Cardiac muscle cell (in vitro differentiated cells and primary cell): Measurements from ENCODE around the gene EPB41L5. TPM values are rescaled to one million over a fixed set of nuclear protein-coding genes. Genes with fewer than 3 reads are reported as not detected.

Experiments used
- DNase-seq, 2 donors: peaks; one replicate each; pipeline versions ENCODE4 v3.0.0 to v3.0.0-alpha.2; 2010 to 2017; ENCODE audit warnings: low read depth in 1 of 2, low spot score in 1 of 2
- H3K27ac ChIP-seq: fragments of 200-600 bp; sonication (generic); 2 replicates; pipeline ENCODE4 v1.5.1; 2016
- H3K27me3 ChIP-seq: fragments of 200-600 bp; sonication (generic); 2 replicates; pipeline ENCODE4 v1.6.0; 2016; ENCODE audit warnings: control low read depth
- H3K36me3 ChIP-seq: fragments of 200-600 bp; sonication (generic); 2 replicates; pipeline ENCODE4 v1.5.1; 2016; ENCODE audit warnings: control low read depth
- H3K4me1 ChIP-seq: fragments of 200-600 bp; sonication (generic); 2 replicates; pipeline ENCODE4 v1.8.1; 2017; ENCODE audit warnings: low read depth, mild to moderate bottlenecking, mixed run types
- H3K4me3 ChIP-seq: fragments of 200-600 bp; sonication (generic); 2 replicates; pipeline ENCODE4 v1.5.1; 2016; ENCODE audit warnings: mild to moderate bottlenecking
- H3K9me3 ChIP-seq: fragments of 200-600 bp; sonication (generic); 2 replicates; pipeline ENCODE4 v1.5.1; 2017; ENCODE audit warnings: low read depth, mild to moderate bottlenecking, control low read depth
- polyA plus RNA-seq: library from polyadenylated mRNA; unstranded; fragments of >200 nt; fragmentation: Nextera tagmentation; extraction: Ambion mirVana; gene quantifications from 2 replicates; pipeline ENCODE4 v1.2.1, GENCODE V29; 2016
- total RNA-seq: library from RNA; depleted of rRNA; stranded (reverse); fragments of >200 nt; gene quantifications from 2 replicates; pipeline ENCODE4 v1.2.3, GENCODE V29; 2016
- TF ChIP-seq, protein P1 (sequence below): IDR thresholded peaks from 2 replicates; pipeline ENCODE4 v1.5.1; 2012; ENCODE audit warnings: low read depth, mild to moderate bottlenecking, low read length

The EPB41L5 gene
- total and polyA plus RNA-seq, 2 experiments from 2014 or later = 14.9 to 24.6 TPM

DNA sequence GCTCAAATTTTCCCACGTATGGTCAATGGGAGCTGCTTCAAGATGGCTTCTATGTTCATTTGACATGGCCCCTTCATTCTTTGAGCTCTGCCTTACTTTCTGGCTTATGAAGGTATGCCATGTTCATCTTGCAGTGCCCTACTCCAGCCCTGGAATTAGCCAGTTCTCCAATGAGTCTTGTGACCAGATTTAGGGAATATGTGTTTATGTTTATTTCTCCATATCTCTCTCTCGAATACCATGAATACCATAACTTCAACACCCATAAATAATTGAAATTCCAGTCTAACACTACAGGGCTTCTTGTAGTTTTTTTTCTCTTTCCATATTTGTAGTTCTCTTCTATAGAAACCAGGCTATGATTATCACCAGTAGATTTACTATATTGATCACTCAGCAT lies 39.7 kb downstream of the EPB41L5 start:
- no peaks in the 10 kb centered on the region for H3K4me1 ChIP-seq
- TF ChIP-seq, protein P1, sequence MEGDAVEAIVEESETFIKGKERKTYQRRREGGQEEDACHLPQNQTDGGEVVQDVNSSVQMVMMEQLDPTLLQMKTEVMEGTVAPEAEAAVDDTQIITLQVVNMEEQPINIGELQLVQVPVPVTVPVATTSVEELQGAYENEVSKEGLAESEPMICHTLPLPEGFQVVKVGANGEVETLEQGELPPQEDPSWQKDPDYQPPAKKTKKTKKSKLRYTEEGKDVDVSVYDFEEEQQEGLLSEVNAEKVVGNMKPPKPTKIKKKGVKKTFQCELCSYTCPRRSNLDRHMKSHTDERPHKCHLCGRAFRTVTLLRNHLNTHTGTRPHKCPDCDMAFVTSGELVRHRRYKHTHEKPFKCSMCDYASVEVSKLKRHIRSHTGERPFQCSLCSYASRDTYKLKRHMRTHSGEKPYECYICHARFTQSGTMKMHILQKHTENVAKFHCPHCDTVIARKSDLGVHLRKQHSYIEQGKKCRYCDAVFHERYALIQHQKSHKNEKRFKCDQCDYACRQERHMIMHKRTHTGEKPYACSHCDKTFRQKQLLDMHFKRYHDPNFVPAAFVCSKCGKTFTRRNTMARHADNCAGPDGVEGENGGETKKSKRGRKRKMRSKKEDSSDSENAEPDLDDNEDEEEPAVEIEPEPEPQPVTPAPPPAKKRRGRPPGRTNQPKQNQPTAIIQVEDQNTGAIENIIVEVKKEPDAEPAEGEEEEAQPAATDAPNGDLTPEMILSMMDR = no peak
- no peak overlapping the region for H3K4me3 ChIP-seq
- no peaks in the 10 kb centered on the region for H3K36me3 ChIP-seq
- H3K9me3 ChIP-seq = no peaks in the 10 kb centered on the region
- no peak overlapping the region for H3K27ac ChIP-seq
- no peaks in the 10 kb centered on the region for H3K27me3 ChIP-seq
- peak in 1 of 2 donors; percentile 48 for DNase-seq

DNA sequence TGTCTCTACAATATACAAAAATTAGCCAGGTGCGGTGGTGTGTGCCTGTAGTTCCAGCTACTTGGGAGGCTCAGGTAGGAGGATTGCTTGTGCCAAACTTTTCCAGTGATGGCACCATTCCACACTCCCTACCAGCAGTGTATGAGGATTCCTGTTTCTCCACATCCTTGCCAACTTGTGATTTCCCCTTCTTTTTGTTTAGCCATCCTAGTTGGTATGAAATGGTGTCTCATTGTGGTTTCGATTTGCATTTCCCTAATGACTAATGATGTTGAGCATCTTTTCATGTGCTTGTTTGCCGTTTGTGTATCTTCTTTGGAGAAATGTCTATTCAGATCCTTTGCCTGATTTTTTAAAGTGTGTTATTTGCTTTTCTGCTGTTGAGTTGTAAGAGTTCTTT lies 41.0 kb downstream of the EPB41L5 start:
- H3K4me1 ChIP-seq = no peaks in the 10 kb centered on the region
- DNase-seq = no peak
- TF ChIP-seq, protein P1 = no peak
- H3K4me3 ChIP-seq = no peak overlapping the region
- no peaks in the 10 kb centered on the region for H3K9me3 ChIP-seq
- H3K27ac ChIP-seq = no peak overlapping the region
- no peaks in the 10 kb centered on the region for H3K27me3 ChIP-seq
- H3K36me3 ChIP-seq = no peaks in the 10 kb centered on the region

DNA sequence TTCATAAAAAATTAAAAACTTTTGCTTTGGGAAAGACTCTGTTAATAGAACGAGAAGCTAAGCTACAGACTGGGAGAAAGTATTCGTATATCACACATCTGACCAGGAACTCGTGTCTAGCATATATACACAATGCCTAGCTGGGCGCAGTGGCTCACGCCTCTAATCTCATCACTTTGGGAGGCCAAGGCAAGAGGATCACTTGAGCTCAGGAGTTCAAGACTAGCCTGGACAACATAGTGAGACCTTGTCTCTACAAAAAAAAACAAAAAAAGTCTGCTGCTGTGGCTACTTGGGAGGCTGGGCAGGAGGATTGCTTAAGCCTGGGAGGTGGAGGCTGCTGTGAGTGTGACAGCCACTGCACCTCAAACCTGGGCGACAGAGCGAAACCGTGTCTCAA lies 46.6 kb downstream of the EPB41L5 start:
- Histone ChIP-seq H3K36me3 (no peaks in the 10 kb centered on the region), H3K9me3 (no peaks in the 10 kb centered on the region), H3K4me3 (no peak overlapping the region), H3K27me3 (no peaks in the 10 kb centered on the region), H3K27ac (no peak overlapping the region), H3K4me1 (no peaks in the 10 kb centered on the region)
- no peak for DNase-seq
- TF ChIP-seq, protein P1 = no peak

DNA sequence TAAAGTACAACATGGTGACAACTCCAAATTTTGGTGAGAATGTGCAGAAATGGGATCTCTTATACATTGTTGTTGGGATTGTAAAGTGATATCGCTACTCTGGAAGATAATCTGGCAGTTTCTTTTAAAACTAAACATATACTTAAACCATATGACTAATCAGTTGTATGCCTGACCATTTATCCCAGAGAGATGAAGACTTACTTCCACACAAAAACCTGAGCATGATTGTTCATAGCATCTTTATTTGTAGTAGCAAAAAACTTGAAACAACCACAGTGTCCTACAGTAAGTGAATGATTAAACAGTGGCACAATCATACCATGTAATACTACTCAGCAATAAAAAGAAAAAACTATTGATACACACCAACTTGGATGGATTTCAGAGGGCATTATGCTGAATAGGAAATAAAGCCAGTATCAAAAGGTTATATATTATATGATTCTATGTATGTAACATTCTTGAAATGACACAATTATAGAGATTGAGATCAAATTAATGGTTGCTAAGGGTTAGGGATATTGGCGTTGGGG lies 47.3 kb downstream of the EPB41L5 start:
- H3K9me3 ChIP-seq = no peaks in the 10 kb centered on the region
- no peaks in the 10 kb centered on the region for H3K4me1 ChIP-seq
- H3K36me3 ChIP-seq = no peaks in the 10 kb centered on the region
- H3K4me3 ChIP-seq = no peak overlapping the region
- no peaks in the 10 kb centered on the region for H3K27me3 ChIP-seq
- TF ChIP-seq, protein P1 = no peak
- no peak overlapping the region for H3K27ac ChIP-seq
- no peak for DNase-seq

DNA sequence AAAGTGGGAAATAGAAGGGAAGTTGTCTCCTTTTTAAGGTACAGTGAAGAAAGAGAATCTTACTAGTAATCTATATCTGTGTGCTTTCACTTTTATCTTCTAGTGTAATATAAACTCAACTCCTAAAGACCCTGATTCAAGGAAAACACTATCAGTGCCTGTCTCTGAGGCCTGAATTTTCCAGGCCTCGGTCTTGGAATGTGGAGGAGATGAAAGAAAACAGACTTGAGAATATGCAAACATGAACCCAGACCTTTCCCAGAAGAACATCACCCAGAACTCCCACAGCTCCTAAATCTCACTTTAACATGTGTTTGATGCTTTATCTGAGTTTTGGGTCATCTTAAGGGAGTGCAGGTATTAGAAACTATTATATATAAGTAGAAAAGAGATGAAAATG lies 51.8 kb downstream of the EPB41L5 start:
- no peak for DNase-seq
- TF ChIP-seq, protein P1 = no peak
- H3K36me3 ChIP-seq = no peaks in the 10 kb centered on the region
- H3K9me3 ChIP-seq = no peaks in the 10 kb centered on the region
- H3K4me3 ChIP-seq = no peak overlapping the region
- peak overlapping the region; percentile 2 for H3K27ac ChIP-seq
- H3K4me1 ChIP-seq = no peaks in the 10 kb centered on the region
- H3K27me3 ChIP-seq = no peaks in the 10 kb centered on the region
